Liver (tissue), 3 donors: ENCODE data around the gene SLC12A9.

ENCODE experiments used
- ATF3 ChIP-seq: IDR thresholded peaks from 2 replicates; pipeline ENCODE4 v1.6.1; 2016; ENCODE audit warnings: antibody characterized with exemption
- CTCF ChIP-seq: fragments of 150-350 bp; IDR thresholded peaks from 2 replicates; pipeline ENCODE4 v1.5.1; 2017; ENCODE audit warnings: improper control_type of control experiment, low read depth, low read length; ENCODE audit not compliant: missing input control
- JUND ChIP-seq, 2 donors: IDR thresholded peaks; 2 replicates each; pipeline ENCODE4 v1.6.1; 2016; ENCODE audit warnings: antibody characterized with exemption in 2 of 2
- MAX ChIP-seq: IDR thresholded peaks from 2 replicates; pipeline ENCODE4 v1.6.1; 2016; ENCODE audit warnings: antibody characterized with exemption
- RXRA ChIP-seq, 2 donors: IDR thresholded peaks; 2 replicates each; pipeline ENCODE4 v1.6.1; 2017 to 2018; ENCODE audit warnings: antibody characterized with exemption in 2 of 2, mild to moderate bottlenecking in 1 of 2
- TF ChIP-seq, protein P1 (sequence below): IDR thresholded peaks from 2 replicates; pipeline ENCODE4 v1.6.1; 2016; ENCODE audit warnings: antibody characterized with exemption, mild to moderate bottlenecking
- donor health status: healthy.
- donor health status: healthy.

- TF ChIP-seq CTCF (no peak), ATF3 (no peak), JUND (IDR thresholded peaks at IDR 0.05) (no peak), MAX (no peak), RXRA (IDR thresholded peaks at IDR 0.05) (no peak)
- TF ChIP-seq, protein P1, sequence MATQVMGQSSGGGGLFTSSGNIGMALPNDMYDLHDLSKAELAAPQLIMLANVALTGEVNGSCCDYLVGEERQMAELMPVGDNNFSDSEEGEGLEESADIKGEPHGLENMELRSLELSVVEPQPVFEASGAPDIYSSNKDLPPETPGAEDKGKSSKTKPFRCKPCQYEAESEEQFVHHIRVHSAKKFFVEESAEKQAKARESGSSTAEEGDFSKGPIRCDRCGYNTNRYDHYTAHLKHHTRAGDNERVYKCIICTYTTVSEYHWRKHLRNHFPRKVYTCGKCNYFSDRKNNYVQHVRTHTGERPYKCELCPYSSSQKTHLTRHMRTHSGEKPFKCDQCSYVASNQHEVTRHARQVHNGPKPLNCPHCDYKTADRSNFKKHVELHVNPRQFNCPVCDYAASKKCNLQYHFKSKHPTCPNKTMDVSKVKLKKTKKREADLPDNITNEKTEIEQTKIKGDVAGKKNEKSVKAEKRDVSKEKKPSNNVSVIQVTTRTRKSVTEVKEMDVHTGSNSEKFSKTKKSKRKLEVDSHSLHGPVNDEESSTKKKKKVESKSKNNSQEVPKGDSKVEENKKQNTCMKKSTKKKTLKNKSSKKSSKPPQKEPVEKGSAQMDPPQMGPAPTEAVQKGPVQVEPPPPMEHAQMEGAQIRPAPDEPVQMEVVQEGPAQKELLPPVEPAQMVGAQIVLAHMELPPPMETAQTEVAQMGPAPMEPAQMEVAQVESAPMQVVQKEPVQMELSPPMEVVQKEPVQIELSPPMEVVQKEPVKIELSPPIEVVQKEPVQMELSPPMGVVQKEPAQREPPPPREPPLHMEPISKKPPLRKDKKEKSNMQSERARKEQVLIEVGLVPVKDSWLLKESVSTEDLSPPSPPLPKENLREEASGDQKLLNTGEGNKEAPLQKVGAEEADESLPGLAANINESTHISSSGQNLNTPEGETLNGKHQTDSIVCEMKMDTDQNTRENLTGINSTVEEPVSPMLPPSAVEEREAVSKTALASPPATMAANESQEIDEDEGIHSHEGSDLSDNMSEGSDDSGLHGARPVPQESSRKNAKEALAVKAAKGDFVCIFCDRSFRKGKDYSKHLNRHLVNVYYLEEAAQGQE: no peak
Measured at GRCh38 chr7:100902638-100903037, 50.1 kb downstream of the SLC12A9 start.
